ENCODE measurements around the gene SCYL2. TPM values are rescaled to one million over a fixed set of nuclear protein-coding genes. Genes with fewer than 3 reads are reported as not detected.
"Not testable (repeated sequence)": the region's sequence is repeated elsewhere in the genome, so short reads cannot be mapped to it uniquely, and the experiment has no call there.

SCYL2 gene
- polyA plus RNA-seq, 1 donor: 52.9 TPM

- DNase-seq; H3K4me1 ChIP-seq (ENCODE audit: control insufficient read depth, insufficient read depth, low read length); H3K9me3 ChIP-seq (ENCODE audit: control insufficient read depth, low read depth, low read length); H3K27me3 ChIP-seq (ENCODE audit: control insufficient read depth, insufficient read depth, low read length); H3K4me3 ChIP-seq (ENCODE audit: low read length); H3K27ac ChIP-seq (ENCODE audit: low read length): not testable (repeated sequence)
- H3K36me3 ChIP-seq (ENCODE audit: control insufficient read depth, insufficient read depth, low read length): peaks cover 15% of the 10 kb centered on the region
- 87% methylated on average over 3 of the region's 12 CpGs for WGBS (ENCODE audit: insufficient coverage, low lambda C conversion rate)
Measured at GRCh38 chr12:100284556-100284955, 17.6 kb downstream of the SCYL2 start.

- no peak for DNase-seq
- H3K27ac ChIP-seq (ENCODE audit: low read length): no peak overlapping the region
- H3K36me3 ChIP-seq (ENCODE audit: control insufficient read depth, insufficient read depth, low read length): peaks cover 22% of the 10 kb centered on the region
- H3K4me1 ChIP-seq (ENCODE audit: control insufficient read depth, insufficient read depth, low read length): no peaks in the 10 kb centered on the region
- WGBS (ENCODE audit: insufficient coverage, low lambda C conversion rate): 96% methylated on average over 4 of the region's 5 CpGs
- no peak overlapping the region for H3K4me3 ChIP-seq (ENCODE audit: low read length)
- H3K27me3 ChIP-seq (ENCODE audit: control insufficient read depth, insufficient read depth, low read length): no peaks in the 10 kb centered on the region
- no peaks in the 10 kb centered on the region for H3K9me3 ChIP-seq (ENCODE audit: control insufficient read depth, low read depth, low read length)
Measured at GRCh38 chr12:100289038-100289437, 22.1 kb downstream of the SCYL2 start.

- H3K4me1 ChIP-seq (ENCODE audit: control insufficient read depth, insufficient read depth, low read length): no peaks in the 10 kb centered on the region
- DNase-seq: no peak
- H3K4me3 ChIP-seq (ENCODE audit: low read length): no peak overlapping the region
- no peaks in the 10 kb centered on the region for H3K27me3 ChIP-seq (ENCODE audit: control insufficient read depth, insufficient read depth, low read length)
- H3K36me3 ChIP-seq (ENCODE audit: control insufficient read depth, insufficient read depth, low read length): peaks cover 18% of the 10 kb centered on the region
- no peaks in the 10 kb centered on the region for H3K9me3 ChIP-seq (ENCODE audit: control insufficient read depth, low read depth, low read length)
- 80% methylated on average over 1 of the region's 3 CpGs for WGBS (ENCODE audit: insufficient coverage, low lambda C conversion rate)
- no peak overlapping the region for H3K27ac ChIP-seq (ENCODE audit: low read length)
Measured at GRCh38 chr12:100290016-100290415, 23.0 kb downstream of the SCYL2 start.

GRCh38 chr12:100293017-100293416, 26.0 kb downstream of the SCYL2 start:
- Histone ChIP-seq H3K36me3 (ENCODE audit: control insufficient read depth, insufficient read depth, low read length) (peaks cover 16% of the 10 kb centered on the region), H3K27ac (ENCODE audit: low read length) (no peak overlapping the region), H3K4me1 (ENCODE audit: control insufficient read depth, insufficient read depth, low read length) (no peaks in the 10 kb centered on the region), H3K9me3 (ENCODE audit: control insufficient read depth, low read depth, low read length) (no peaks in the 10 kb centered on the region), H3K27me3 (ENCODE audit: control insufficient read depth, insufficient read depth, low read length) (no peaks in the 10 kb centered on the region), H3K4me3 (ENCODE audit: low read length) (no peak overlapping the region)
- WGBS (ENCODE audit: insufficient coverage, low lambda C conversion rate): no CpG with 5 or more reads among the region's 1 CpG
- DNase-seq: no peak

GRCh38 chr12:100294366-100294765, 27.4 kb downstream of the SCYL2 start:
- not testable (repeated sequence) for H3K9me3 ChIP-seq (ENCODE audit: control insufficient read depth, low read depth, low read length); DNase-seq; H3K27me3 ChIP-seq (ENCODE audit: control insufficient read depth, insufficient read depth, low read length); H3K27ac ChIP-seq (ENCODE audit: low read length); H3K4me3 ChIP-seq (ENCODE audit: low read length); H3K4me1 ChIP-seq (ENCODE audit: control insufficient read depth, insufficient read depth, low read length)
- no CpG with 5 or more reads among the region's 24 CpGs for WGBS (ENCODE audit: insufficient coverage, low lambda C conversion rate)
- peaks cover 22% of the 10 kb centered on the region for H3K36me3 ChIP-seq (ENCODE audit: control insufficient read depth, insufficient read depth, low read length)

GRCh38 chr12:100295764-100296555, 29.0 kb downstream of the SCYL2 start:
- Histone ChIP-seq H3K27ac (ENCODE audit: low read length) (no peak overlapping the region), H3K36me3 (ENCODE audit: control insufficient read depth, insufficient read depth, low read length) (peaks cover 26% of the 10 kb centered on the region)
- no peak for DNase-seq

GRCh38 chr12:100302081-100302480, 35.1 kb downstream of the SCYL2 start:
- no peaks in the 10 kb centered on the region for H3K9me3 ChIP-seq (ENCODE audit: control insufficient read depth, low read depth, low read length)
- H3K27ac ChIP-seq (ENCODE audit: low read length): no peak overlapping the region
- DNase-seq: no peak
- no peaks in the 10 kb centered on the region for H3K27me3 ChIP-seq (ENCODE audit: control insufficient read depth, insufficient read depth, low read length)
- H3K4me1 ChIP-seq (ENCODE audit: control insufficient read depth, insufficient read depth, low read length): no peaks in the 10 kb centered on the region
- H3K36me3 ChIP-seq (ENCODE audit: control insufficient read depth, insufficient read depth, low read length): peaks cover 41% of the 10 kb centered on the region
- H3K4me3 ChIP-seq (ENCODE audit: low read length): no peak overlapping the region
- no CpG with 5 or more reads among the region's 1 CpG for WGBS (ENCODE audit: insufficient coverage, low lambda C conversion rate)

More at GRCh38 chr12:100295764-100296555, 29.0 kb downstream of the SCYL2 start:
- WGBS (ENCODE audit: insufficient coverage, low lambda C conversion rate): 100% methylated on average over 1 of the region's 4 CpGs
- Histone ChIP-seq H3K4me1 (ENCODE audit: control insufficient read depth, insufficient read depth, low read length) (no peaks in the 10 kb centered on the region), H3K4me3 (ENCODE audit: low read length) (no peak overlapping the region), H3K27me3 (ENCODE audit: control insufficient read depth, insufficient read depth, low read length) (no peaks in the 10 kb centered on the region), H3K9me3 (ENCODE audit: control insufficient read depth, low read depth, low read length) (no peaks in the 10 kb centered on the region)

- no peaks in the 10 kb centered on the region for H3K27me3 ChIP-seq (ENCODE audit: control insufficient read depth, insufficient read depth, low read length)
- H3K9me3 ChIP-seq (ENCODE audit: control insufficient read depth, low read depth, low read length): no peaks in the 10 kb centered on the region
- H3K27ac ChIP-seq (ENCODE audit: low read length): no peak overlapping the region
- H3K4me3 ChIP-seq (ENCODE audit: low read length): no peak overlapping the region
- no peak for DNase-seq
- H3K36me3 ChIP-seq (ENCODE audit: control insufficient read depth, insufficient read depth, low read length): peaks cover 35% of the 10 kb centered on the region
- no peaks in the 10 kb centered on the region for H3K4me1 ChIP-seq (ENCODE audit: control insufficient read depth, insufficient read depth, low read length)
- no CpG with 5 or more reads among the region's 4 CpGs for WGBS (ENCODE audit: insufficient coverage, low lambda C conversion rate)
Measured at GRCh38 chr12:100303831-100304230, 36.9 kb downstream of the SCYL2 start.

GRCh38 chr12:100304334-100304733, 37.4 kb downstream of the SCYL2 start:
- not testable (repeated sequence) for H3K4me3 ChIP-seq (ENCODE audit: low read length); DNase-seq; H3K9me3 ChIP-seq (ENCODE audit: control insufficient read depth, low read depth, low read length); H3K27me3 ChIP-seq (ENCODE audit: control insufficient read depth, insufficient read depth, low read length); H3K27ac ChIP-seq (ENCODE audit: low read length); H3K4me1 ChIP-seq (ENCODE audit: control insufficient read depth, insufficient read depth, low read length)
- WGBS (ENCODE audit: insufficient coverage, low lambda C conversion rate): no CpG with 5 or more reads among the region's 7 CpGs
- peaks cover 35% of the 10 kb centered on the region for H3K36me3 ChIP-seq (ENCODE audit: control insufficient read depth, insufficient read depth, low read length)

GRCh38 chr12:100308138-100308537, 41.2 kb downstream of the SCYL2 start:
- H3K27me3 ChIP-seq (ENCODE audit: control insufficient read depth, insufficient read depth, low read length); H3K9me3 ChIP-seq (ENCODE audit: control insufficient read depth, low read depth, low read length); H3K27ac ChIP-seq (ENCODE audit: low read length); DNase-seq; H3K4me3 ChIP-seq (ENCODE audit: low read length); H3K4me1 ChIP-seq (ENCODE audit: control insufficient read depth, insufficient read depth, low read length): not testable (repeated sequence)
- WGBS (ENCODE audit: insufficient coverage, low lambda C conversion rate): no CpG with 5 or more reads among the region's 5 CpGs
- peaks cover 29% of the 10 kb centered on the region for H3K36me3 ChIP-seq (ENCODE audit: control insufficient read depth, insufficient read depth, low read length)

GRCh38 chr12:100311317-100311716, 44.3 kb downstream of the SCYL2 start:
- no peak overlapping the region for H3K4me3 ChIP-seq (ENCODE audit: low read length)
- H3K36me3 ChIP-seq (ENCODE audit: control insufficient read depth, insufficient read depth, low read length): peaks cover 31% of the 10 kb centered on the region
- no peaks in the 10 kb centered on the region for H3K27me3 ChIP-seq (ENCODE audit: control insufficient read depth, insufficient read depth, low read length)
- no CpG with 5 or more reads among the region's 1 CpG for WGBS (ENCODE audit: insufficient coverage, low lambda C conversion rate)
- H3K27ac ChIP-seq (ENCODE audit: low read length): no peak overlapping the region
- H3K9me3 ChIP-seq (ENCODE audit: control insufficient read depth, low read depth, low read length): no peaks in the 10 kb centered on the region
- no peaks in the 10 kb centered on the region for H3K4me1 ChIP-seq (ENCODE audit: control insufficient read depth, insufficient read depth, low read length)
- DNase-seq: no peak

Data from large intestine (tissue), 3 donors.